ENCODE measurements around the gene TMSB4X. TPM values are rescaled to one million over a fixed set of nuclear protein-coding genes. Genes with fewer than 3 reads are reported as not detected.

The TMSB4X gene
- total RNA-seq, 2 experiments from 2014 or later = 1,476 to 1,540 TPM

- DNase-seq (ENCODE audit: low spot score) = no peak
- intact Hi-C loops (cut with micrococcal nuclease; ENCODE audit: unreplicated experiment) = no loop called here
- Histone ChIP-seq H3K4me3 (ENCODE audit: low read depth, low read length, poor library complexity, severe bottlenecking) (no peak overlapping the region), H3K4me1 (ENCODE audit: insufficient read depth, low read length, poor library complexity, severe bottlenecking) (peaks cover 9% of the 10 kb centered on the region), H3K79me2 (ENCODE audit: insufficient read depth, low read depth, low read length) (no peaks in the 10 kb centered on the region), H3K4me2 (ENCODE audit: low read length) (no peak overlapping the region), H3K27ac (ENCODE audit: low read depth, low read length, poor library complexity, severe bottlenecking) (no peak overlapping the region), H4K20me1 (ENCODE audit: insufficient read depth, low read length) (no peaks in the 10 kb centered on the region), H3K9me2 (ENCODE audit: insufficient read depth, low read length) (no peaks in the 10 kb centered on the region), H3K9me3 (ENCODE audit: low read length) (no peaks in the 10 kb centered on the region), H2AFZ (ENCODE audit: low read length) (no peak overlapping the region), H3K36me3 (ENCODE audit: insufficient read depth, low read length) (no peaks in the 10 kb centered on the region)
- TF ChIP-seq EZH2phosphoT487 (IDR thresholded peaks at IDR 0.05; ENCODE audit: borderline replicate concordance, low read depth, low read length) (no peak), CTCF (conservative IDR thresholded peaks at IDR 0.05; ENCODE audit: low read length) (no peak)
- BruUV-seq (replicated peaks) = no TSS peak
- CTCF ChIA-PET (ENCODE audit: unreplicated experiment) = no interaction called here
- POLR2A ChIA-PET = interaction anchor here (1.4 kb wide), 1 partner anchor 26 kb away, joined by 3 read pairs; no protein-coding TSS in a partner anchor
Observed at GRCh38 chrX:13023567-13023966, 48.7 kb downstream of the TMSB4X start.

GRCh38 chrX:13023979-13024378, 49.1 kb downstream of the TMSB4X start:
- no TSS peak for BruUV-seq (replicated peaks)

More at GRCh38 chrX:13023979-13024378, 49.1 kb downstream of the TMSB4X start:
- H3K9me2 ChIP-seq (ENCODE audit: insufficient read depth, low read length) = no peaks in the 10 kb centered on the region
- H3K4me3 ChIP-seq (ENCODE audit: low read depth, low read length, poor library complexity, severe bottlenecking) = no peak overlapping the region
- H4K20me1 ChIP-seq (ENCODE audit: insufficient read depth, low read length) = no peaks in the 10 kb centered on the region
- H3K9me3 ChIP-seq (ENCODE audit: low read length) = no peaks in the 10 kb centered on the region
- ChIA-PET POLR2A (interaction anchor here (1.4 kb wide), 1 partner anchor 26 kb away, joined by 3 read pairs; no protein-coding TSS in a partner anchor), CTCF (ENCODE audit: unreplicated experiment) (no interaction called here)
- TF ChIP-seq CTCF (conservative IDR thresholded peaks at IDR 0.05; ENCODE audit: low read length) = no peak
- no peak for TF ChIP-seq EZH2phosphoT487 (IDR thresholded peaks at IDR 0.05; ENCODE audit: borderline replicate concordance, low read depth, low read length)
- no peak for DNase-seq (ENCODE audit: low spot score)
- H2AFZ ChIP-seq (ENCODE audit: low read length) = no peak overlapping the region
- no peak overlapping the region for H3K27ac ChIP-seq (ENCODE audit: low read depth, low read length, poor library complexity, severe bottlenecking)
- H3K79me2 ChIP-seq (ENCODE audit: insufficient read depth, low read depth, low read length) = no peaks in the 10 kb centered on the region
- no peak overlapping the region for H3K4me2 ChIP-seq (ENCODE audit: low read length)
- H3K36me3 ChIP-seq (ENCODE audit: insufficient read depth, low read length) = no peaks in the 10 kb centered on the region
- H3K4me1 ChIP-seq (ENCODE audit: insufficient read depth, low read length, poor library complexity, severe bottlenecking) = peaks cover 9% of the 10 kb centered on the region
- intact Hi-C loops (cut with micrococcal nuclease; ENCODE audit: unreplicated experiment) = no loop called here

All from OCI-LY7 (cell line).